NB4 (cell line): ENCODE data around the gene ATG13.
"Not testable (repeated sequence)": the region's sequence is repeated elsewhere in the genome, so short reads cannot be mapped to it uniquely, and the experiment has no call there.

ENCODE experiments used
- DNase-seq: peaks from one replicate; pipeline ENCODE4 v3.0.0; 2010; ENCODE audit warnings: low read depth
- H3K4me3 ChIP-seq: one replicate; pipeline ENCODE4 v1.5.1; 2011; ENCODE audit warnings: mild to moderate bottlenecking, low read depth, low read length, moderate library complexity
- CTCF ChIP-seq: IDR thresholded peaks from one replicate; pipeline ENCODE4 v1.5.1; 2012; ENCODE audit warnings: low read depth, low read length
- MAX ChIP-seq: IDR thresholded peaks from 2 replicates; pipeline ENCODE4 v1.6.1; 2011; ENCODE audit warnings: low read depth, low read length
- MYC ChIP-seq: IDR thresholded peaks from 2 replicates; pipeline ENCODE4 v1.6.1; 2011; ENCODE audit warnings: low read depth, low read length
- POLR2A ChIP-seq: IDR thresholded peaks from 2 replicates; pipeline ENCODE4 v1.6.1; 2011; ENCODE audit warnings: mild to moderate bottlenecking; ENCODE audit not compliant: insufficient read length; ENCODE audit errors: extremely low read depth

The ATG13 gene

GRCh38 chr11:46617134-46617971 lies at the start of gene ATG13, which contains the start of gene HARBI1:
Gene ATG13 (plus strand): TSS chr11:46617553. CDS start chr11:46644292, 26,739 bp downstream.
Gene HARBI1 (minus strand): TSS chr11:46617227. CDS start chr11:46616237, 990 bp downstream.
- TF ChIP-seq MAX (no peak; the same call in 1 of the 2 replicates), MYC (peak; percentile 4; the same call in 1 of the 2 replicates), POLR2A (peak; percentile 27), CTCF (peak; percentile 77)
- peak within 1 kb of the TSS; percentile 97 for H3K4me3 ChIP-seq
- peak; percentile 93 for DNase-seq

- no peak for DNase-seq
- TF ChIP-seq MAX (no peak), MYC (no peak), CTCF (no peak), POLR2A (no peak)
These were observed 46.5 kb upstream of the ATG13 start for GRCh38 chr11:46570790-46571398.

GRCh38 chr11:46574656-46575055 lies 42.7 kb upstream of the ATG13 start:
- no peak overlapping the region for H3K4me3 ChIP-seq
- no peak for DNase-seq
- TF ChIP-seq POLR2A (no peak), CTCF (no peak), MAX (no peak), MYC (no peak)

More at GRCh38 chr11:46570790-46571398, 46.5 kb upstream of the ATG13 start:
- H3K4me3 ChIP-seq: no peak overlapping the region

GRCh38 chr11:46577058-46577457 lies 40.3 kb upstream of the ATG13 start:
- no peak for DNase-seq
- TF ChIP-seq MYC (no peak), MAX (no peak), POLR2A (no peak), CTCF (no peak)
- no peak overlapping the region for H3K4me3 ChIP-seq

GRCh38 chr11:46582588-46582987 lies 34.8 kb upstream of the ATG13 start:
- TF ChIP-seq MYC (no peak), CTCF (no peak), MAX (no peak), POLR2A (no peak)
- DNase-seq: no peak
- no peak overlapping the region for H3K4me3 ChIP-seq

GRCh38 chr11:46583513-46583912 lies 33.8 kb upstream of the ATG13 start:
- not testable (repeated sequence) for H3K4me3 ChIP-seq, DNase-seq
